RWPE1 (cell line): ENCODE results near the gene CYP3A4.
A peak's percentile ranks its signal among the peaks of the same experiment; 100 is the strongest.
"Not testable (repeated sequence)": the region's sequence is repeated elsewhere in the genome, so short reads cannot be mapped to it uniquely, and the experiment has no call there.

ENCODE experiments used
- CTCF ChIA-PET: fragments of 350-600 bp; sonication (Branson Sonifier 250); formaldehyde crosslinking; extraction: SDS; loops from one replicate; lab custom pipeline; 2021; lab: Yijun Ruan, JAX
- POLR2A ChIA-PET: fragments of 400-600 bp; formaldehyde crosslinking; extraction: SDS; loops from one replicate; lab custom pipeline; 2020; ENCODE audit warnings: antibody characterized with exemption; ENCODE audit not compliant: low non-redundant PET; lab: Yijun Ruan, JAX
- DNase-seq: peaks from one replicate; pipeline ENCODE4 v3.0.0; 2012; ENCODE audit warnings: low spot score
- H3K27ac ChIP-seq: fragments of 450-650 bp; 2 replicates; pipeline ENCODE4 v1.5.1; 2017
- CTCF ChIP-seq: fragments of 450-650 bp; conservative IDR thresholded peaks from 2 replicates; pipeline ENCODE4 v1.5.1; 2017; ENCODE audit warnings: low read depth, mild to moderate bottlenecking

Gene CYP3A4

GRCh38 chr7:99762680-99763327 lies 21.2 kb downstream of the CYP3A4 start:
- peak; percentile 59 for DNase-seq
- ChIA-PET CTCF (interaction anchor here (0.7 kb wide), 1 partner anchor 553 kb away, joined by 6 read pairs; no protein-coding TSS in a partner anchor), POLR2A (interaction anchor here (0.5 kb wide), 1 partner anchor 666 kb away, joined by 4 read pairs; no protein-coding TSS in a partner anchor)
- no peak for TF ChIP-seq CTCF
- peak overlapping the region; percentile 70 for H3K27ac ChIP-seq

- ChIA-PET CTCF (interaction anchor here (0.9 kb wide), 1 partner anchor 141 kb away, joined by 3 read pairs; no protein-coding TSS in a partner anchor), POLR2A (no interaction called here)
- TF ChIP-seq CTCF, result no peak
Observed at GRCh38 chr7:99755085-99755484, 28.9 kb downstream of the CYP3A4 start.

DNA sequence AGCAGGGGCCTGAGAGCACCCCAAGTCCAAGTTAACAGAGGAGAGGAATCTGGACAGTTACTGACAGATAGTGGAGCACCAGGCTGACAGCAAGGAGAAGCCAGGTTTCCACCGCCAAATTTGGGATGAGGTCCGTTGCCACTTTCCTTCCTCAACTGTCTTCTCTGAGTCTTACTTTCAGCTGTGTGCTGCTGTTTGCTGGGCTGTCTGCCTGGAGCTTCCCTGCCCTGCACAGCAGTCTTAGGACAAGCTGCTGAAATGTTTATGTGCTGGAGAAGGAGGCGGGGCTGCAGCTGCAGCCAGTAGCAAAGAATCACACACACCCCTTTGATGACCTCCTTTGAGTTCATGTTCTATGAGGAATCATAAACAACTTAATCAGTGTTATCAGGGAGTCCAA lies 31.6 kb downstream of the CYP3A4 start:
- peak overlapping the region; percentile 63 for H3K27ac ChIP-seq
- no peak for TF ChIP-seq CTCF
- ChIA-PET CTCF (no interaction called here), POLR2A (no interaction called here)
- DNase-seq, result no peak

More at GRCh38 chr7:99755085-99755484, 28.9 kb downstream of the CYP3A4 start:
- no peak overlapping the region for H3K27ac ChIP-seq
- no peak for DNase-seq

DNA sequence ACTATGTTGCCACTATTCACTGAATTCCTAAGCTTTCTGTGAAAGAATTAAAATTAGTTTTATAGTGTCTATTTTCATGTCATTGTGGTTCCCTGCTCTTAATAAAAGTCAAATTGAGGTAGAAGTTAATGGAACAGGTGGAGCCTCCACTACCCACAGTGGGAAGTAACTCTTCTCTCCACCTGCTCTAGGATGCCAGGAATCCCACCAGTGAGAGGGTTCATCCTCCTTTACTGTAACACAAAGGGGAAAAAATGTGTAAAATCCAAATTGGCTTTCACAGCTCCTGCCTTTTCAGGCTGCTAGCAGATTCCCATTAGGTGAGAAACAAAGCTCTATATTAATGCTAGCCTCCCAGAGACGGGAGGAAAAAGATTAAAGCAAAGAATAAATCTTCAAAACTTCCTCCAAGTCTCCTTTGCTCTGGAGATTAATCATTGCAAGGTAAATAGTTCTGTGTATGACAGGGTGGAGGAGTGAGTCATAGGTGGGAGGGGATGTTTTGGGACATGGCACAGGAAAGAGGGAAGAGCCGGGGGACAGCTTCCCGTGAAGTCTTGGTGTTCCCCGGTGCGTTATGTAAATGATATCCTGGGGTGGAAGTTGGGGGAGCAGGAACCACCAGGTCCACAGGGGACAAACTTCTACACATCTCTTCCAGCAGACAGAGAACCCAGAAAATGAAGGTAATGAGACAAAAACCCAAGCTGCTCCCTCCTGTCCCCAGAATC lies 32.5 kb downstream of the CYP3A4 start:
- DNase-seq, CTCF ChIA-PET, POLR2A ChIA-PET: not testable (repeated sequence)
- peak overlapping the region; percentile 63 for H3K27ac ChIP-seq

- ChIA-PET CTCF (no interaction called here), POLR2A (no interaction called here)
- H3K27ac ChIP-seq, result no peak overlapping the region
- TF ChIP-seq CTCF, result no peak
- no peak for DNase-seq
Observed at GRCh38 chr7:99748846-99749579, 35.0 kb downstream of the CYP3A4 start.

DNA sequence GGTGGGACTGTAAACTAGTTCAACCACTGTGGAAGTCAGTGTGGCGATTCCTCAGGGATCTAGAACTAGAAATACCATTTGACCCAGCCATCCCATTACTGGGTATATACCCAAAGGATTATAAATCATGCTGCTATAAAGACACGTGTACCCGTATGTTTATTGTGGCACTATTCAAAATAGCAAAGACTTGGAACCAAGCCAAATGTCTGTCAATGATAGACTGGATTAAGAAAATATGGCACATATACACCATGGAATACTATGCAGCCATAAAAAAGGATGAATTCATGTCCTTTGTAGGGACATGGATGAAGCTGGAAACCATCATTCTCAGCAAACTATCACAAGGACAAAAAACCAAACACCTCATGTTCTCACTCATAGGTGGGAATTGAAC lies 37.1 kb downstream of the CYP3A4 start:
- H3K27ac ChIP-seq, CTCF ChIA-PET, POLR2A ChIA-PET, DNase-seq: not testable (repeated sequence)

GRCh38 chr7:99745395-99745794 lies 38.6 kb downstream of the CYP3A4 start:
- H3K27ac ChIP-seq, DNase-seq, POLR2A ChIA-PET, CTCF ChIA-PET: not testable (repeated sequence)
